GM21737 (cell line): ENCODE measurements around the gene HEXD.

Experiments
- ATAC-seq: cut with Tn5 transposase; IDR thresholded peaks from one replicate; pipeline ENCODE4 v1.9.1; 2021; ENCODE audit warnings: mild to moderate bottlenecking, moderate library complexity; ENCODE audit not compliant: unreplicated experiment

HEXD gene

DNA sequence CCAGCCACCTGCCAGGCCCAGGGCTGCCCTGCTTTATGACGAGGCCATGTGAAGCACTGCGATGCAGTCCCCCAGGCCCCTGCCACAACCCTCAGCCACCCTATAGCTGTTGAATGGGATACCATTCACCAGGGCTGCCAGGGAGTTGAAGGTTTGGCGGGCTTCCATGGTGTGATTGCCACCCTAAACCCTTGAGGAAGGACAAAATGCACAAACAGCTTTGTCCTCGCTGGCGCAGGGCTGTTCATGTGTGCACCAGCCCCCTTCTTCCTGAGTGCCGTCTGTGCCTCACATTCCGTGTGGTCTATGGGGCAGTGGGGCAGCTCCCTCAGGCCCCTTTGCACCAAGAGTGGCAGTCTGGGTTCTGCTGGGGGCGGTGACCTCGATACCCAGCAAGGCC is 65.7 kb downstream of the HEXD start:
- no peak for ATAC-seq

DNA sequence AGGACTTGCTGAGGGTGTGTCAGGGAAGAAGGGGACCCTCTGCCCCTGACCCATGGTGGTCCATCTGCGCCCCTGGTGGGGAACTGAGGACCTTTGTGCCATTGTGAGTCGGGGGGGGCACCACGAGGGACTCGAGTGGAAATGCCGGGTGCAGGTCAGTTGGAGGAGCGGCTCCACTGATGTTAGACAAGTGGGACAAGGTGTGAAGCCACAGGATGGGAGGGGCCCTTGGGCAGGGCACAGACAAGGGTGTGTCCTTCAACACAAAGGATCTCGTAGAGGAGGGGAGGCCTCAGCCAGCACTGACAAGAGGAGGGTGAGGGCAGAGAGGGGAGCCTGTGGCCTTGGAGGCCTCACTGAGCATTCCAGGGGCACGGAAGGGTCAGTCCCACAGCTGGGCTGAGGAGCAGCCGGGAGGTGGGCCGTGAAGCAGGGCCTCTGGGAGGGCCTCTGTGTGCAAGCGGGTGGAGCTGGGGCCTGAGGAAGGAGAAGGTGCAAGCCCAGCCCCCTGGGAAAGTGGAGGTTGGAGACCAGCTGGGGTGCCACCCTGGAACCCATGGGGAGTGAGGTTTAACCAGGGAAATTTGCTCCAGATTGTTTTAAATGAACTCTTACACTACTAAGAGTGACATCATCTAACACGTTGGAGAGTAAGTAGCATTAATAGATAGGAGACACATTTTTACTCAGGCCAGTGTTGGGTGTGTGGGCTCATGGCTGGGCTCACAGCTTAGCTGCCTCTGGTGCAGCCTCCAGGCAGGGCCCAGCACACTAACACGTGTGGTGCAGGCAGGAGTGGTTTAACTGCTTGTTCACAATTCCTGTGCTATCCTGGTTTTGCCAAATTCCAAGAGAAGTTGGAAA is 68.3 kb downstream of the HEXD start:
- ATAC-seq: no peak

DNA sequence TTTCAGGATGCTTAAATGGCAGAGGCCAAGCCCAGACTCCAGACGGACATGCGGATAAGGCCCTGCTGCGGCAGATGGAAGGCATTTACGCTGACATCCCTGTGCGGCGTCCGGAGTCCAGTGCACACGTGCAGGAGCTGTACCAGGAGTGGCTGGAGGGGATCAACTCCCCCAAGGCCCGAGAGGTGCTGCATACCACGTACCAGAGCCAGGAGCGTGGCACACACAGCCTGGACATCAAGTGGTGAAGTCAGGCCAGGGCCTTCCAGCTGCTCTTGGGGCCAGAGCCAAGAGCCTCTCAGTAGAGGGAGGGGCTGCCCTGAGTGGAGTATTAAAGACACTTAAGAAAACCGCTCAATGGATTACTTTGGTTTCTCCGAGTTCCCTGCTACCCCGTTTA is 69.8 kb downstream of the HEXD start:
- ATAC-seq: no peak

DNA sequence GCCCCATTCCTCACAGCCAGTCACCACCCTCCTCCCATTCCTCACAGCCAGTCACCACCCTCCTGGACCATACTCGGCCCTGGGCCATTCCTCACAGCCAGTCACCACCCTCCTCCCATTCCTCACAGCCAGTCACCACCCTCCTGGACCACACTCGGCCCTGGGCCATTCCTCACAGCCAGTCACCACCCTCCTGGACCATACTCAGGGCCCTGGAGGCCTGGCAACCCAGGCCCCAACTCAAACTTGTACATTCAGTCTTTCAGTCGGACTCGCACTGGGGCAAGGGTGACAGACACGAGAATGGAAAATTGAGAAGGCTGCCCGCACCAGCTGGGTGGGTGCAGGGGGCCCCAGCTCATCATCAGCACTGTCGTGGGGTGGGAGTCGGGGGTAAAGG is 71.0 kb downstream of the HEXD start:
- no peak for ATAC-seq

DNA sequence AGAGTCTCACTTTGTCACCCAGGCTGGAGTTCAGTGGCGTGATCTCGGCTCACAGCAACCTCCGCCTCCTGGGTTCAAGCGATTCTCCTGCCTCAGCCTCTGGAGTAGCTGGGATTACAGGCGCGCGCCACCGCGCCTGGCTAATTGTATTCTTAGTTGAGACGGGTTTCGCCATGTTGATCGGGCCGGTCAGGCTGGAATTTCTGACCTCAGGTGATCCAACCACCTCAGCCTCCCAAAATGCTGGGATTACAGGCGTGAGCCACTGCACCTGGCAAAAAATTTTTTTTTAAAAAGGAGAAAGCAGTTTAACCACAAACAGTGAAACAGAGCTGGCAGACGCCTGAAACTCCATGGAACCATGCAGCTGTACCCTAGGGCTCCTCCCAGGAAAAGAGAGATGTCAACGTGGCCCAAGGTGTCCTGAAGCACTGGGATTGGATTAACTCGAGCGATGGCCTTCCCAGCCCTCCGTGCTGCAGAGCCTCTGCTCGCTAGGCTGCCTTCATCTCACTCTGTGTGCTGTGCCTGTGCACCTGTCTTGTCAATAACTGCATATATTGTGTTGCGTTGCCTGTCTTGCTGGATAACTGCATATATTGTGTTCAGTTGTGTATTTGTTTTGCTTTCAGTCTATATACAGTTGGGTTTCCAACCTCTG is 71.8 kb downstream of the HEXD start:
- ATAC-seq: no peak

DNA sequence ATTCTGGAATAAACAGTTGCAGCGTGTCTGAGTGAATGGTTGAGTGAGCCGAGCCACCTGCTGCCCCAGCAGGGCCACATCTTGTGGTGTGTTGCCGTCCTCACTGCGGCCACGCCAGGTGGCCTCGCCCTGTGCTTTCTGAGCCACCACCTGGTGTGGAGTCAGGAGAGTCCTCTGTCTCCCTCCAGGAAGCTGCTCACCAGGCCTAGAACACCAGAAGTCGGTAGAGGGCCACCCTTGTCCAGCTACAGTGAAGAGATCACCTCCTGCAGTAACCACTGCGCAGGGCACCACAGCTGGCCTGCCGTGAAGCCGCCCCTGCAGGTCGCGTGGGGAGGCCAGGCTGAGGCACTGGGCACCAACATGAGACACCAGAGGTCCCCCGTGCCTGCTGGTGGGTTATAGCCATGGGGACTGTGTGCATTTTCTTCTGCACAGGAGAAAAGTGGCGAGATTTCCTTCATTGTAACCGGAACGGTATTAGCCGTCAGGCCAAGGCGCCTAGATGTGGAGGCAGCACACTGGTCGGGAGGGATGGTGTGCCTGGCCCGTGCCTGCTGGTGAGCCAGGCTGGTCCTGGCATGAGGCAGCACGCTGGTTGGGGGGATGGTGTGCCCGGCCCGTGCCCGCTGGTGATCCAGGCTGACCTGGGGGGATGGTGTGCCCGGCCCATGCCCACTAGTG is 72.5 kb downstream of the HEXD start:
- no peak for ATAC-seq

DNA sequence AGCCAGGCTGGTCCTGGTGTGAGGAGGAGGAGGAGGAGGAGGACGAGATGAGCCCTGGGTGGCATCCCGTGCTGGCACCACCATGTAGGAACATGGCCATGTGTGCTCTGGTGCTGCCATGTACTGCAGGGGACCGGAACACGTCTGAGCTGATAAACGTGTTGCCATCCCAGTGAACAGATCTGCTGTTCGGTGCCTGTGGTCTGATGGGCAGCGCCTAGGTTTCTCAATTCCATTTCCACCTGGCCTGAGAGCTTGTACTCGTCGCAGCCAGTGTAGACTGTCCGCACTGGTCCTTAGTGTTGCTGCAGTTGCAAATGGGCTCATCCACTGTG is 73.0 kb downstream of the HEXD start:
- no peak for ATAC-seq

DNA sequence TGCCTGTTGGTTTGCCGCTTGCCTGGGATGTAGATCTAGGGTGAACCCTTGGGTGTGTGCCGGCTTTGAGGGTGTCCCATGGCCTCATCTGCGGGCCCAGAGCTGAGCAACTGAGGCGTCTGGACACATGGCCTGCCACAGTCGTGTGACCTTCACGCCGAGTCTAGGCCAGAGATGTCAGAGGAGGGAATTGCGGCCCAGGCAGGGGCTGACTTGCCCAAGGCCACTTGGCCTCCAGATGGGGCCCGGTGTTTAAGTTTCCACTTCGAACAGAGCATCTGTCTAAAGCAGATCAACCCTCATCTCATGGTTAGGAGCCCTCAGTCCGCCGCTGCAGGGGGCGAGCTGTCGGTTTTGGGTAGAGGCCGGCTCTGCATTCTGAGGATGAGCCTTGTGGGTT is 73.4 kb downstream of the HEXD start:
- no peak for ATAC-seq
